ENCODE data around the gene RARB. TPM values are rescaled to one million over a fixed set of nuclear protein-coding genes. Genes with fewer than 3 reads are reported as not detected.

Gene RARB
- total RNA-seq, 1 experiment from 2014 or later, result 29.9 TPM

- in situ Hi-C loops (cut with HindIII; ENCODE audit: low pct_unique_long_range_greater_than_20kb, low sequenced_read_pairs), result no loop called here
- DNase-seq (ENCODE audit: low read depth), result no peak
Measured at GRCh38 chr3:25419251-25419650, 8.8 kb upstream of the RARB start.

- in situ Hi-C loops (cut with HindIII; ENCODE audit: low pct_unique_long_range_greater_than_20kb, low sequenced_read_pairs), result no loop called here
- no peak for DNase-seq (ENCODE audit: low read depth)
Measured at GRCh38 chr3:25420147-25420546, 7.9 kb upstream of the RARB start.

GRCh38 chr3:25420885-25421284 lies 7.2 kb upstream of the RARB start:
- DNase-seq (ENCODE audit: low read depth), result no peak
- in situ Hi-C loops (cut with HindIII; ENCODE audit: low pct_unique_long_range_greater_than_20kb, low sequenced_read_pairs), result no loop called here

DNA sequence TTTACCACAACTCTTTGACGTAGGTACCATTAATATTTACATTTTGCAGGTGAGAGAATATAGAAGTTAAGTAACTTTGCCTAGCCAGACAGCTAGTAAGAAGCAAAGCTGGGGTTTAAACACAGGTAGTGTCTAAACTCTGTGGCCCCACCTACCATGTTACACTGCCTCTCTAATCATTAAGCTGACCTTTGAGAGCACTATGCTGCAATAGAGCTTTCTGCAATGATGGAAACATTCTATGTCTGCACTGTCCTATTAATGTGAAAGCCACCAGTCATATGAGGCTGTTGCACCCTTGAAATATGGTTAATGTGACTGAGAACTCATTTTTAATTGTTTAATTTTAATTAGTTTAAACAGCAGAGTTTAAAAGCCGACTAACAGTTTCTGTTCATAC lies 6.3 kb upstream of the RARB start:
- in situ Hi-C loops (cut with HindIII; ENCODE audit: low pct_unique_long_range_greater_than_20kb, low sequenced_read_pairs), result no loop called here

DNA sequence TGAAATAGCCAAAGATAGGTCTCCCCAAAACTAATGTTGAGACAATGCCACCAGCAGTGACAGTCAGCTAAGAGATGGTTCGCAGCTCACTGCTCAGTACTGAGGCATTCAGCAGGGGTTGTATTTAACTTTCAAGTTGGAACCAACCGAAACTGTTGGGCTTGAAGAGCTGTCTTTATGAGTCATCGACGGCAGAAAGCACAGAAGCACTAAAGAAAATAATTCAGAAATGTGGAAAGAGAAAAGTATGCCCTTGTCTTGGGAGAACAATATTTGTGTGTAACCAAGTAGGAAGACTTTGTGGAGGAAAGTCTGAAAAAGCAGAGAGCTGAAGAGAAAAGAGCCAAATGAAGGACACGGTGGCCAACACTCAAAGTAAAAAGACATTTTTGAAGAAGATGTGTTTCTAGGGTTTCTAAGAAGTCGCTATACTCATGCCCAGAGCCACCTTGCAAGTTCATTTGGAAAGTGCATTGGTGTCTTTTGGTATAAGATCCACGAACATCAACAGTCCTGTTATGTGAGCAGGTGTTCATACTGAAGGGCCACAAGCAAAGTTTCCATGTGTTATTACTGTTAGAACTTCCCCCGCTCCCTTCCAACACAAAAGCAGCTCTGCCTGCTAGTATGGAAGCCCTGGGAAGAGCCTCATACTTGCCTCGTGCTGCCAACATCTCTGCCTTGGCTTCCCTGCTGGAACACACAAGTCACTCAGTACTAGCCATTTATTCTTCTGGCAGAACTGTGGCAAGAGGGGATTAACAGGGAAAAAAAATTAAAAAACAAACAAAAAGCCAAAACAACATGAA lies 4.1 kb upstream of the RARB start:
- in situ Hi-C loops (cut with HindIII; ENCODE audit: low pct_unique_long_range_greater_than_20kb, low sequenced_read_pairs), result no loop called here
- DNase-seq (ENCODE audit: low read depth), result peak; percentile 58

More for the DNA sequence above, 6.3 kb upstream of the RARB start:
- peak; percentile 13 for DNase-seq (ENCODE audit: low read depth)

DNA sequence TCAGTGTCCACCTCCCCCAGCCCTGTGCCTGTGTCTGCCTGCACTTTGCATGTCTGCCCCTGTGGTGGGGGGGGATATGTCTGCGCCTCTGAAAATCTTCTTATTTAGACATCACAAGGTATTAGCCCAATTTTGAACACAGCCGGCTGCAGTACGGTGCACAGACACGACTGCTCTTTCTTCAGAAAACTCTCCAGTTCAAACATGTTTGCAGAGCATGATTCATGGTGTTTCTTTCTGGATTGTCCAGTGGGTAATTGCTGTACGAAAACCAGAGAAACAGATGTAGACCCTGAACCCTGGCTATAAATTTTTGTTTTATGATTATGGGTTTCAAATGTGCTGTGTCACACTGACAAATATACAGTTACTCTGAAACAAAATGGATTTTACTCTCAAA lies 3.4 kb upstream of the RARB start:
- DNase-seq (ENCODE audit: low read depth), result peak; percentile 54
- in situ Hi-C loops (cut with HindIII; ENCODE audit: low pct_unique_long_range_greater_than_20kb, low sequenced_read_pairs), result no loop called here

GRCh38 chr3:25426408-25426807 lies 1.7 kb upstream of the RARB start:
- DNase-seq (ENCODE audit: low read depth), result peak; percentile 42
- in situ Hi-C loops (cut with HindIII; ENCODE audit: low pct_unique_long_range_greater_than_20kb, low sequenced_read_pairs), result no loop called here

DNA sequence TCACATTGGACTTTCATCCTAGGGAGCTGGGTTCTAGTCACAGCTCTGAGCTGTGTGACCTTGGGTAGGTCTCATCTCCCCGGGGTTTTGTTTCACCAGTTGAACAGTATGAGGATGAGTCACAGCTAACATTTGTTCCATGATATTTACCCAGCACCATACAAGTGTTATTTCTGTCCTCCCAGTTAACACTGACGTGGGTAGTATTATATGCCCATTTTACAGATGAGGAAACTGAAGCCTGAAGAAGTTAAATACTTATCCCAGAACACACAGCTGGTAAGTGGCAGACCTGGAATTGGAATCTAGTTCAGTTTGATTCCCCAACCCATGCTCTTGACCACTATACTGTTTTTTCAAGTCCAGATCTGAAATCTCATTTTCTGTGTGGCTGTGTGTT lies 908 bp upstream of the RARB start:
- in situ Hi-C loops (cut with HindIII; ENCODE audit: low pct_unique_long_range_greater_than_20kb, low sequenced_read_pairs), result no loop called here
- DNase-seq (ENCODE audit: low read depth), result peak; percentile 49

- in situ Hi-C loops (cut with HindIII; ENCODE audit: low pct_unique_long_range_greater_than_20kb, low sequenced_read_pairs), result no loop called here
- no peak for DNase-seq (ENCODE audit: low read depth)
Measured at GRCh38 chr3:25427563-25427941, 511 bp upstream of the RARB start.

DNA sequence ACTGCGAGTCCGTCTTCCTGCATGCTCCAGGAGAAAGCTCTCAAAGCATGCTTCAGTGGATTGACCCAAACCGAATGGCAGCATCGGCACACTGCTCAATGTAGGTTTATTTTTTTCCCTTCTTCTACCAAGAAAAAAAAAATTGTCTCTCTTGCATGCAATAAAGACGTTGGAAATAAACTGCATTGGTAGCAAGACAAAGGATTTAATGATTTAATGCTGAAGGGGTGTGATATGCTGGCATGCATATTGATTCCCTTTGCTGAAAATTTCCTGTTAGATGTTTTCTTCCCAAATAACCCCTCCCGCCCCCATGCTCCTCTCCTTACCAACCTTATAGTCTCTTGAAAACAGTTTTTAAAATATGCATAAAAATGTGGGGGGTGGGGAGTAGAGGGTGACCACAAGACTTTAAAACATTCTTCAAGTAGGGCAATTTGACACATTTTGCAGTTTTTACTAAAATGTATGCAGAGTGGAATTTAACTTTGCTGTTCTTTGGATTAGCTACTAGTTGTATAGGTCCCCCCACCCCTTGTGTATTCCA lies 799 bp downstream of the RARB start:
- no peak for DNase-seq (ENCODE audit: low read depth)
- in situ Hi-C loops (cut with HindIII; ENCODE audit: low pct_unique_long_range_greater_than_20kb, low sequenced_read_pairs), result no loop called here

DNA sequence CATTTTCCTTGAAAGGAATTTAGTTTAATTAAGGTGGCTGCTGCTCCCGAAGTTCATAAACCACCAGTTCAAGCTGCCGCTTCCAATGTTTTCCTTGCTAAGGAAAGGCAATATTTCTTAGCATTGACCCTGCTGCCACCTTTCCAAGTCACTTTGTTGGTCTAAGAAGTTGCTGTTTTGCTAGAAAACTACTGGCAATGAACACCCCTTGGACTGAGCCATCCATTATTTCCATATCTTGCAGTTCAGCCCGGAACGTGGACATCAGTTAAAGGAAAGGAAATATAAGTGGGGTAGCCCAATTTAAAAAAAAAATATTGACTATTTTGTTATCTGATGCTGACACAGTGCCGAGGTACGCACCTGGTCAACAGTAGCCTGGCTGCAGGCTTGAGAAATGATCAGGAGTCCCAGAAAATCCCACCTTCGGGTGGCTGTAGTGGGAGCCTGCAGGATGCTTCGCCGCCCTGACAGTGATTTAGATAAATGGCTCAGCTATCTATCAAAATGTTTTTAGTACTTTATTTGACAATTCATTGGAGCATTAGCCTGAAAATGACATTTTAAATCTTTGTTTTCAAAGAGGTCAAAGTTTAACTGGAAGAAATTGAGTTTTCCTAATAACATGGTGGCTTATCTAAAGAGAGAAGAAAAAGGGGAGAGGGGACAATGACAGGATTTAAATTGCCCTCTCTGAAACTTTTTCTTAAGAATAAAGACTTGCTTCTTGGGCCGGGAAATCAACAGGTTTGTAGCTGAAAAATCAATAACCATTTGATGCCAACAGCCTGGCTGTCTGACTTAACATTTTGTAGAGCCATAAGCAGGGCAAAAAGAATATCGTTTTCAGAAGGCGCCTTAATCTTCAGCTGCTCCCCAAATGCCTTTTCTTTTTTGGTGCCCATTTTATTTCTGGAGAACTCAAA lies 1.6 kb downstream of the RARB start:
- in situ Hi-C loops (cut with HindIII; ENCODE audit: low pct_unique_long_range_greater_than_20kb, low sequenced_read_pairs), result no loop called here
- DNase-seq (ENCODE audit: low read depth), result peak; percentile 44

- DNase-seq (ENCODE audit: low read depth), result peak; percentile 41
- in situ Hi-C loops (cut with HindIII; ENCODE audit: low pct_unique_long_range_greater_than_20kb, low sequenced_read_pairs), result no loop called here
Measured at GRCh38 chr3:25430287-25430934, 2.3 kb downstream of the RARB start.

- peak; percentile 37 for DNase-seq (ENCODE audit: low read depth)
- in situ Hi-C loops (cut with HindIII; ENCODE audit: low pct_unique_long_range_greater_than_20kb, low sequenced_read_pairs), result no loop called here
Measured at GRCh38 chr3:25430935-25431770, 3.1 kb downstream of the RARB start.

GRCh38 chr3:25432176-25432720 lies 4.2 kb downstream of the RARB start:
- peak; percentile 37 for DNase-seq (ENCODE audit: low read depth)
- in situ Hi-C loops (cut with HindIII; ENCODE audit: low pct_unique_long_range_greater_than_20kb, low sequenced_read_pairs), result no loop called here

DNA sequence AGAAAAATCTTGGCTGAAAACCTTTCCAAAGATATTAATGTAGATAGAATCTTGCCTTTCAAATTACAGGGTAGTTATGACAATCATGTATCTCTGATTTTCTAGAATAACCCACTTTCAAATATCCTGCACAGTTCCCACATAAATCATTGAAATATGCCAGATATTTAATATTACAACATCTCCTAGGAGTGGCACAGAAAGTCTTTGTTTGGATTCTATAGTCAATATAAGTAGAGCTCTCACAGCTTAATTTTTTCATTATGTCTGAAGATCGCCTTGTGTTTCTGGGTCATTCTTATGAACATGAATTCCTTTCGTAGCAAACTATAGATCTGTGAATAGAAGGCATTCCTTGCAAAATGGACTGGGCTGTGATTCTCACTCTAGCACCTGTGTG lies 5.0 kb downstream of the RARB start:
- in situ Hi-C loops (cut with HindIII; ENCODE audit: low pct_unique_long_range_greater_than_20kb, low sequenced_read_pairs), result no loop called here
- no peak for DNase-seq (ENCODE audit: low read depth)

DNA sequence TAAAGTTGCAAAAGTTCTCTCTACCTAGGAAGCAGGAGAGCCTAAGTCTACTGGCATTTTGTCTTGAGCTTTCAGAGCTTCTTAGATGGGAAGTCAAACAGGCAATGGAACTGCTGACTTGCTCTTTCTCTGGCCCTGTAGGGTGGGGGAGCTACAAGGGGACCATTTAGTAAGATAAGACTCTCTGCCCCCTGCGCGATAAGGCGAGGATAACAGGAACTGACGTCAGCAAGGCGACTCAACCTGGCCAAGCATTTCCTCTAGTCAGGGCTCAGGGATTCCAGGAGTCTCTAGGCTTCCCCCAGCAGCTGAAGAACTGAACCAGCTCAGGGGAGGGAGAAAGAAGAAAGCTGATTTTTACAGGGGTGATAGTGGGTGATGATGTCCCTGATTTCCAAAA lies 5.8 kb downstream of the RARB start:
- peak; percentile 59 for DNase-seq (ENCODE audit: low read depth)
- in situ Hi-C loops (cut with HindIII; ENCODE audit: low pct_unique_long_range_greater_than_20kb, low sequenced_read_pairs), result no loop called here

GRCh38 chr3:25437953-25438352 lies 9.9 kb downstream of the RARB start:
- no peak for DNase-seq (ENCODE audit: low read depth)
- in situ Hi-C loops (cut with HindIII; ENCODE audit: low pct_unique_long_range_greater_than_20kb, low sequenced_read_pairs), result no loop called here
